Heart left ventricle (tissue), 16 donors: ENCODE results near the gene DYNC1H1. TPM values are rescaled to one million over a fixed set of nuclear protein-coding genes. Genes with fewer than 3 reads are reported as not detected.
"Not testable (repeated sequence)": the region's sequence is repeated elsewhere in the genome, so short reads cannot be mapped to it uniquely, and the experiment has no call there.

Source experiments
- ATAC-seq, 4 donors: fragments of 200-7000 bp; cut with Tn5 transposase; one replicate each; pipeline ENCODE4 v1.9.1; 2020 to 2022; ENCODE audit warnings: moderate library complexity in 4 of 4, mild to moderate bottlenecking in 3 of 4, moderate number of reproducible peaks in 1 of 4
- DNase-seq, 5 donors: peaks; one replicate each; pipeline ENCODE4 v3.0.0-alpha.2; 2020
- H3K27ac ChIP-seq, 12 donors: fragments of 200-600 bp; sonication (generic) in 4 of 12; one replicate each; pipeline versions ENCODE4 v1.5.0 to v1.8.0; 2016 to 2022; ENCODE audit warnings: mild to moderate bottlenecking in 2 of 12
- H3K27me3 ChIP-seq, 9 donors: fragments of 200-600 bp; sonication (generic) in 2 of 9; one replicate each; pipeline versions ENCODE4 v1.5.1 to v1.8.0; 2016 to 2022; ENCODE audit warnings: mild to moderate bottlenecking in 3 of 9
- H3K36me3 ChIP-seq, 9 donors: fragments of 200-600 bp; sonication (generic) in 2 of 9; one replicate each; pipeline versions ENCODE4 v1.5.0 to v1.8.0; 2018 to 2022; ENCODE audit warnings: mild to moderate bottlenecking in 2 of 9
- H3K4me1 ChIP-seq, 12 donors: fragments of 200-600 bp; sonication (generic) in 4 of 12; one replicate each; pipeline versions ENCODE4 v1.5.0 to v1.8.0; 2016 to 2022; ENCODE audit warnings: mild to moderate bottlenecking in 3 of 12
- H3K4me3 ChIP-seq, 12 donors: fragments of 200-600 bp; sonication (generic) in 4 of 12; one replicate each; pipeline versions ENCODE4 v1.5.0 to v1.8.0; 2017 to 2022; ENCODE audit warnings: mild to moderate bottlenecking in 9 of 12, moderate library complexity in 4 of 12
- H3K9me3 ChIP-seq, 12 donors: fragments of 200-600 bp; sonication (generic) in 4 of 12; one replicate each; pipeline versions ENCODE4 v1.5.0 to v1.8.0; 2016 to 2022; ENCODE audit warnings: mild to moderate bottlenecking in 1 of 12
- POLR2A ChIP-seq, 2 donors: fragments of 450-650 bp; IDR thresholded peaks; one replicate each; pipeline ENCODE4 v1.6.1; 2017; ENCODE audit warnings: antibody characterized with exemption in 2 of 2, mild to moderate bottlenecking in 2 of 2, moderate library complexity in 2 of 2
- WGBS, 4 donors: extraction: QIAGEN DNeasy Blood & Tissue Kit in 2 of 4; methylation state at CpG; one replicate each; pipeline versions ENCODE4 v1.1.5 to v1.1.7; 2013 to 2018; 5-methylcytosine and 5-hydroxymethylcytosine counted together
- intact Hi-C, 10 donors: fragments of 100-400 bp; cut with DNase I; formaldehyde crosslinking; loops; one replicate each; pipeline versions ENCODE4 v1.11.1 to v1.14.2; 2022
- polyA plus RNA-seq, 2 donors: library from polyadenylated mRNA; stranded (reverse); fragments of 200-250 nt; gene quantifications; one replicate each; pipeline ENCODE4 v1.2.3, GENCODE V29; 2013
- total RNA-seq, 9 donors: library from RNA; depleted of rRNA in 2 of 9; stranded (reverse); fragments of >200 nt in 2 of 9; fragmentation: NEBNext Ultra II Directional in 3 of 9; extraction: Animal tissue kit (Norgen Biotek cat#: 25700) in 3 of 9; gene quantifications; one replicate each; pipeline versions ENCODE4 v1.1.0 to v1.2.4, GENCODE V29; 2016 to 2023
- TF ChIP-seq, protein P1 (sequence below), 12 donors: fragments of 200-600 bp; sonication (generic) in 4 of 12; IDR thresholded peaks; one replicate each; pipeline versions ENCODE4 v1.5.0 to v1.8.0; 2018 to 2022; ENCODE audit warnings: antibody characterized with exemption in 12 of 12, mild to moderate bottlenecking in 5 of 12
- donor health status: ischemic (EF 13 %, LVEDD 7.1; RV severe dilation, severe dysfunction).
- donor health status: healthy with polysubstance abuse.
- donor health status: DM: no; HTN: yes; CAD: no.
- donor health status: DM: no; HTN: no; CAD: no.
- donor health status: ischemic (EF 25% LVEDD 6.9; RV normal size, moderate dysfunction).
- donor health status: ischemic (EF 25% LVEDD 5.7; RV mildly dilated, moderate dysfunction).
- donor health status: healthy.
- donor health status: DM: yes; HTN: yes; CAD: no.
- donor health status: ischemic (EF 35%, LVEDD 5.7; RV mildly dilated, moderate dysfunction).
- donor health status: nonischemic (EF 11% LVEDD 7.7; RV severe dilation, severe dysfunction).
- donor health status: DM: yes; HTN: yes; CAD: no.
- donor health status: PGD.
- donor health status: ischemic (EF 29% LVEDD 5.4; RV normal size, mild dysfunction).
- donor health status: nonischemic (EF 23%, LVEDD 6.1; RV moderate dilation, normal function).

The DYNC1H1 gene
- total and polyA plus RNA-seq, 11 donors = 164 to 942 (median 553) TPM

- no peaks in the 10 kb centered on the region for H3K9me3 ChIP-seq
- ATAC-seq (peak in 2 of 4 donors; percentile 14 to 34), DNase-seq (no peak)
- 75 to 92% (median 86%) methylated on average over 5 of the region's 5 CpGs for WGBS, 4 donors
- H3K4me3 ChIP-seq = no peak overlapping the region
- peaks cover 0 to 22% (median 5%) of the 10 kb centered on the region in 12 donors for H3K4me1 ChIP-seq
- no peaks in the 10 kb centered on the region for H3K27me3 ChIP-seq
- peaks cover 0 to 46% (median 43%) of the 10 kb centered on the region in 9 donors for H3K36me3 ChIP-seq
- intact Hi-C loops = no loop called here
- no peak for TF ChIP-seq POLR2A (IDR thresholded peaks at IDR 0.05)
- TF ChIP-seq, protein P1, sequence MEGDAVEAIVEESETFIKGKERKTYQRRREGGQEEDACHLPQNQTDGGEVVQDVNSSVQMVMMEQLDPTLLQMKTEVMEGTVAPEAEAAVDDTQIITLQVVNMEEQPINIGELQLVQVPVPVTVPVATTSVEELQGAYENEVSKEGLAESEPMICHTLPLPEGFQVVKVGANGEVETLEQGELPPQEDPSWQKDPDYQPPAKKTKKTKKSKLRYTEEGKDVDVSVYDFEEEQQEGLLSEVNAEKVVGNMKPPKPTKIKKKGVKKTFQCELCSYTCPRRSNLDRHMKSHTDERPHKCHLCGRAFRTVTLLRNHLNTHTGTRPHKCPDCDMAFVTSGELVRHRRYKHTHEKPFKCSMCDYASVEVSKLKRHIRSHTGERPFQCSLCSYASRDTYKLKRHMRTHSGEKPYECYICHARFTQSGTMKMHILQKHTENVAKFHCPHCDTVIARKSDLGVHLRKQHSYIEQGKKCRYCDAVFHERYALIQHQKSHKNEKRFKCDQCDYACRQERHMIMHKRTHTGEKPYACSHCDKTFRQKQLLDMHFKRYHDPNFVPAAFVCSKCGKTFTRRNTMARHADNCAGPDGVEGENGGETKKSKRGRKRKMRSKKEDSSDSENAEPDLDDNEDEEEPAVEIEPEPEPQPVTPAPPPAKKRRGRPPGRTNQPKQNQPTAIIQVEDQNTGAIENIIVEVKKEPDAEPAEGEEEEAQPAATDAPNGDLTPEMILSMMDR (IDR thresholded peaks at IDR 0.05) = no peak
- H3K27ac ChIP-seq = peak overlapping the region in 1 of 12 donors; percentile 28
Measured at GRCh38 chr14:102077382-102077709, 113.0 kb downstream of the DYNC1H1 start.

GRCh38 chr14:102078361-102078791 lies 114.0 kb downstream of the DYNC1H1 start:
- DNase-seq, H3K27ac ChIP-seq, H3K9me3 ChIP-seq, ATAC-seq, H3K27me3 ChIP-seq, intact Hi-C loops, H3K4me3 ChIP-seq: not testable (repeated sequence)
- peaks cover 0 to 32% (median 14%) of the 10 kb centered on the region in 12 donors for H3K4me1 ChIP-seq
- H3K36me3 ChIP-seq = peaks cover 2 to 56% (median 53%) of the 10 kb centered on the region in 9 donors
- 91 to 95% (median 93%) methylated on average over 11 of the region's 11 CpGs for WGBS, 4 donors

DNA sequence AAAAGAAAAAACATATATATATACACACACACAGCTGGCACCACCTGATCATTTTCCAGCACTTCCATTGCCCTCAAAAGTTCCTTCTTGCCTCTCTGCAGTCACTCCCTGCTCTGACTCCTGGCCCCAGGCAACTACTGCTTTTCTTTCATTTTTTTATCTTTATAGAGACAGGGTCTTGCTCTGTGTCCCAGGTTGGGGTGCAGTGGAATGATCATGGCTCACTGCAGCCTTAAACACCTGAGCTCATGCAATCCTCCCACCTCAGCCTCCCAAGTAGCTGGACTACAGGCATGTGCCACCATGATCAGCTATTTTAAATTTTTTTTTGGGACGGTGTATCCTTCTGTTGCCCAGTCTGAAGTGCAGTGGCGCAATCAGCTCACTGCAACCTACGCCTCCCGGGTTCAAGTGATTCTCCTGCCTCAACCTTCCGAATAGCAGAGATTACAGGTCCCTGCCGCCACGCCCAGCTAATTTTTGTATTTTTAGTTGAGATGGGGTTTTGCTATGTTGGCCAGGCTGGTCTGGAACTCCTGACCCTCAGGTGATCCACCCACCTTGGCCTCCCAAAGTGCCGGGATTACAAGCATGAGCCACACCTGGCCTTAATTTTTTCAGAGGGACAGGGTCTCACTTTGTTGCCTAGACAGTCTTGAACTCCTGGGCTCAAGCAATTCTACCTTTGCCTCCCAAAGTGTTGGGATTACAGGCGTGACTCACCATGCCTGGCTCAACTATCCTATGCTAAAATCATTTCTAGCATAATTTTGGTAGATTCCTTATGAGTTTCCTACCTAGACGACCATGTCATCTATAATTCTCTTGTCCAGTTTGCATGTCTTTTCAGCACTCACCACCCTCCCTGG lies 114.7 kb downstream of the DYNC1H1 start:
- Histone ChIP-seq H3K27ac (no peak overlapping the region), H3K4me3 (no peak overlapping the region), H3K9me3 (no peaks in the 10 kb centered on the region), H3K36me3 (peaks cover 2 to 63% (median 60%) of the 10 kb centered on the region in 9 donors), H3K4me1 (peaks cover 5 to 39% (median 21%) of the 10 kb centered on the region in 12 donors), H3K27me3 (no peaks in the 10 kb centered on the region)
- 91 to 95% (median 94%) methylated on average over 10 of the region's 10 CpGs for WGBS, 4 donors
- TF ChIP-seq POLR2A (IDR thresholded peaks at IDR 0.05) = no peak
- TF ChIP-seq, protein P1 (IDR thresholded peaks at IDR 0.05) = no peak
- ATAC-seq (no peak), DNase-seq (no peak)
- intact Hi-C loops = no loop called here

DNA sequence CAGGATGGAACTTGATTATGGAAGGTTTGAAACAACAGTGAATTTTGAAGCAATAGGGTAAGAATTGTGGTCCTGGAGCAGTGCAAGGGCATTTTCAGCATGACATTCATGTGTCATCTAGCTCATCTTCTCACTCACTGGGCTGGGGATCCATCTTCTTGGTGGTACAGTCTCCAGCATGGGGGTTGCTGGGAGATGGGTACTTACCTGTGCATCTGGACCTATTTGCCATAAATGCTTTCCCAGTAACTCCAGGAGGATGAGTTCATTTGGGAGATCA lies 115.3 kb downstream of the DYNC1H1 start:
- TF ChIP-seq, protein P1 (IDR thresholded peaks at IDR 0.05) = no peak
- TF ChIP-seq POLR2A (IDR thresholded peaks at IDR 0.05) = no peak
- H3K27me3 ChIP-seq = no peaks in the 10 kb centered on the region
- intact Hi-C loops = no loop called here
- H3K36me3 ChIP-seq = peaks cover 2 to 68% (median 66%) of the 10 kb centered on the region in 9 donors
- H3K27ac ChIP-seq = no peak overlapping the region
- H3K9me3 ChIP-seq = no peaks in the 10 kb centered on the region
- H3K4me1 ChIP-seq = peaks cover 8 to 45% (median 26%) of the 10 kb centered on the region in 12 donors
- no peak overlapping the region for H3K4me3 ChIP-seq
- ATAC-seq = no peak
- no peak for DNase-seq
